HG03139 (cell line): ENCODE results near the gene PWWP3B.
"Not testable (repeated sequence)": the region's sequence is repeated elsewhere in the genome, so short reads cannot be mapped to it uniquely, and the experiment has no call there.

Experiments
- ATAC-seq: cut with Tn5 transposase; IDR thresholded peaks from one replicate; pipeline ENCODE4 v1.9.1; 2021; ENCODE audit not compliant: unreplicated experiment

Gene PWWP3B

GRCh38 chrX:106168107-106168506 lies at the start of gene PWWP3B:
Gene PWWP3B (plus strand): TSS chrX:106168305. CDS start chrX:106205433, 37,128 bp downstream.
- ATAC-seq = no peak

GRCh38 chrX:106139048-106139447 lies 29.1 kb upstream of the PWWP3B start:
- no peak for ATAC-seq

- no peak for ATAC-seq
These were observed 23.1 kb upstream of the PWWP3B start for GRCh38 chrX:106144755-106145639.

GRCh38 chrX:106150701-106151100 lies 17.4 kb upstream of the PWWP3B start:
- no peak for ATAC-seq

- no peak for ATAC-seq
These were observed 8.2 kb upstream of the PWWP3B start for GRCh38 chrX:106159861-106160282.

GRCh38 chrX:106170318-106170717 lies 2.2 kb downstream of the PWWP3B start:
- ATAC-seq = no peak

- ATAC-seq = no peak
These were observed 3.3 kb downstream of the PWWP3B start for GRCh38 chrX:106171293-106171820.

GRCh38 chrX:106177106-106177981 lies 9.2 kb downstream of the PWWP3B start:
- no peak for ATAC-seq

GRCh38 chrX:106177982-106178321 lies 9.8 kb downstream of the PWWP3B start:
- ATAC-seq = no peak

- ATAC-seq = no peak
These were observed 10.7 kb downstream of the PWWP3B start for GRCh38 chrX:106178826-106179225.

GRCh38 chrX:106183685-106184084 lies 15.6 kb downstream of the PWWP3B start:
- ATAC-seq = not testable (repeated sequence)

- ATAC-seq = no peak
These were observed 33.5 kb downstream of the PWWP3B start for GRCh38 chrX:106201502-106202178.

GRCh38 chrX:106203315-106203714 lies 35.2 kb downstream of the PWWP3B start:
- ATAC-seq = no peak

- no peak for ATAC-seq
These were observed 40.0 kb downstream of the PWWP3B start for GRCh38 chrX:106208154-106208553.
